DMS53 (cell line): ENCODE data around the gene UQCRH.
A peak's percentile ranks its signal among the peaks of the same experiment; 100 is the strongest.

Experiments used
- DNase-seq: peaks from one replicate; lab custom pipeline; 2025; lab: John Stamatoyannopoulos, UW

UQCRH gene

DNA sequence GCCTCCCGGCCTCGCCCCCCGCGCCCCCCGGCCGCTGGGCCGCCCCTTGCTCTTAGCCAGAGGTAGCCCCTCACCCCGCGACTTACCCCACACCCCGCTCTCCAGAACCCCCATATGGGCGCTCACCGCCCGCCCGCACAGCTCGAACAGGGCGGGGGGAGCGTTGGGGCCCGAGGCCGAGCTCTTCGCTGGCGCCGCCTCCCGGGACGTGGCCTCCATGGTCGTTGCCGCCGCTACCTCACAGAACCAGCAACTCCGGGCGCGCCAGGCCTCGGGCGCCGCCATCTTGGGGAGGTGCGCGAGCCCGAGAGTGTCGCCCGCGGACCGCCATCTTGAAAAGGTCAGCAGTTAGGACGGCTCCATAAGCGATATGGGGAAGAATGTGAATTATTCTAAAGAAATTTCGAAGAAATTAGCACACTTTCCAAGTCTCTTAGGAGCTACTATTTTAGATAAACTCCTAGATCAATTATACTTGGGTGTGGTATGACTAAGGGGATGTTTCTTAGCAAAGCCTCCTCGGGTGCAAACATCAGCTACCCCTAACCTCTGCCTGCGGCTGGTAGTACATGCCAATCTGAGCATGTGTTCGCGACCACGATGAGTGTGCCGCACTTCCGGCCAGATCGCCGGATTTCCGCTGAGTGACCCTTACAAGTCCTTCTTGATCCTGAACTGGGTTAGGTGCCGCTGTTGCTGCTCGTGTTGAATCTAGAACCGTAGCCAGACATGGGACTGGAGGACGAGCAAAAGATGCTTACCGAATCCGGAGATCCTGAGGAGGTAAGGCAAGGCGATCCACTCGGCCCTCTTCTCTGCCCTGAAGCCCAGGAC, at the start of gene UQCRH, which contains the start of gene LRRC41:
Gene UQCRH (plus strand): TSS at position 661 of the 834 bp plus-strand sequence. CDS start 69 bp downstream, at position 730.
Gene LRRC41 (minus strand): TSS at position 579 of the 834 bp plus-strand sequence. CDS start 294 bp downstream, at position 285.
- peak; percentile 99 for DNase-seq

DNA sequence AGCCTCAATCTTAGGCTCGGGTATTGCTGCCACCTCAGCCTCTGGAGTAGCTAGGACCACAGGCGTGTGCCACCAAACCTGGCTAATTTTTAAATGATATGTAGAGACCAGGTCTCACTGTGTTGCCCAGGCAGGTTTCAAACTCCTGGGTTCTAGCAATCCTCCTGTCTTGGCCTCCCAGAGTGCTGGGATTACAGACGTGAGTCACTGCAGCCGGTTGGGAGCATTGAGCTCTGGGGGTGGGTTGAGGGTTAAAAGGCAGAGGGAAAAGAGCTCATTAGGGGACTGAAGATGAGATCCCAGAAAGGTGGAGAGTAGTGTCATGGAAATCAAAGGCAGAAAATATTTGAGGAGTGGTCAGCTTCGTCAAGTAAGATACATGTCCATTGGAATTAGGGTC, 48.8 kb upstream of the UQCRH start:
- no peak for DNase-seq

DNA sequence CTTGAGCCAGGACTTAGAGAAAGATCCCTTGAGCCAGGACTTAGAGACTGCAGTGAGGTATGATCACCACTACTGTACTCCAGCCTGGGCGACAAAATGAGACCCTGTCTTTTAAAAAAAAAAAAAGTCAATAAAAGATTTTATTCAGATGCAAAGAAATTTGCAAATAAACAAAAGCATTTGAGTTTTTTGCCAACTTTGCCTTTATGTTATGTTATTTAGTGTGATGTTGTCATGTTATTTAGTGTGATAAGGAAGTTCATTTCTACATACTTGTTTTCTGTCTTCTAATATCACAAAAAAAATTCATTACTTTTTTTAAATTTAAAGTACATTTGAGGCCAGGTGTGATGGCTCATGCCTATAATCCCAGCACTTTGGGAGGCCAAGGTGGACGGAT, 47.0 kb upstream of the UQCRH start:
- no peak for DNase-seq

DNA sequence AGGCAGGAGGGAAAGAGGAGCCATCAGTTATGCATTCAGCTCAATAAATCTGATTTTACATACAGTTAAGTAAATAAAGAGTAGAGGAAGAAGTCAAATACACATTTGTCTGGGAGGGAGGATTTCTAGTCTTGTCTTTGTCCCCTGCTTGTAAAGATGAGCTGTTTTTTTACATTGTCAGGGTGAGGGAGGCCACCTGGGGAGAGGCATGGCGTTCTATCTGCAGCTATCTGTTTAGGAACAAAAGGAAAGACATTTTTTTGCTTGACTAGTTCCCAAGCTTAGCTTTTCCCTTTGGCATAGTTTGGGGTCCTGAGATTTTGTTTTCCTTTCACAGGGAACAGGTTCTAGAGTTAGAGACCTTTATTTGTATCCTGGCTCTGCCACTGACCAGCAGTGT, 41.0 kb upstream of the UQCRH start:
- no peak for DNase-seq

DNA sequence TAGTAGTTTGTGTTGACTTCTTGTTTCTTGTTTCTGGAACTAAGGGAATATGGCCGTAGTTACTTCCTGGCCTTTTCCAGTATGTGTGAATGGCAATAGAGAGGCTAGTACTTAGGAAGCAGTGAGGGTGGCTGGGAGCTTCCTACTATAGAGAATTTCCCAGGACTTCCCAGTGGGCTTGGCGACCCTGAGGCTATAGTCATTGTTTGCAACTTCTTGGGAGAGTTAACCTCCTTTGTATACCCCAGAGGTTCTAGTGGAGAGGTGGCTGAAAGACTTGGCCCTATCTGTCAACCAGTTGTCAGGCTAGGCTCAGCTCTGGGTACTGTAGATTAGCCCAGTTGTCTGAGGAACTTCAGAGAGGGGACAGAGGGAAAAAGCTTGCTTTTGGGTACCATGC, 40.4 kb upstream of the UQCRH start:
- DNase-seq: no peak

DNA sequence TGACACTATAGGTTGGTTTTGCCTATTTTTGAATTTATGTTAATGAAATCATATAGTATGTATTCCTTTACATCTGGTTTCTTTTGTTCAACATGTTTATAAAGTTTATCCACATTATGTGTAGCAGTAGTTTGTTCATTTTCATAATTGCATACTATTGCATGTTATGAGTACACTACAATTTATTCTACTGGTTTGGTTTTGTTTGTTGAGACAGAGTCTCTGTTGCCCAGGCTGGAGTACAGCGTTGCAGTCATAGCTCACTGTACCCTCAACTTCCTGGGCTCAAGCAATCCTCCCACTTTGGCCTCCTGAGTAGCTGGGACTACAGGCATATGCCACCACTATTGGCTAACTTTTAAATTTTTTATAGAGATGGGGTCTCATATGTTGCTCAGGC, 34.9 kb upstream of the UQCRH start:
- no peak for DNase-seq

DNA sequence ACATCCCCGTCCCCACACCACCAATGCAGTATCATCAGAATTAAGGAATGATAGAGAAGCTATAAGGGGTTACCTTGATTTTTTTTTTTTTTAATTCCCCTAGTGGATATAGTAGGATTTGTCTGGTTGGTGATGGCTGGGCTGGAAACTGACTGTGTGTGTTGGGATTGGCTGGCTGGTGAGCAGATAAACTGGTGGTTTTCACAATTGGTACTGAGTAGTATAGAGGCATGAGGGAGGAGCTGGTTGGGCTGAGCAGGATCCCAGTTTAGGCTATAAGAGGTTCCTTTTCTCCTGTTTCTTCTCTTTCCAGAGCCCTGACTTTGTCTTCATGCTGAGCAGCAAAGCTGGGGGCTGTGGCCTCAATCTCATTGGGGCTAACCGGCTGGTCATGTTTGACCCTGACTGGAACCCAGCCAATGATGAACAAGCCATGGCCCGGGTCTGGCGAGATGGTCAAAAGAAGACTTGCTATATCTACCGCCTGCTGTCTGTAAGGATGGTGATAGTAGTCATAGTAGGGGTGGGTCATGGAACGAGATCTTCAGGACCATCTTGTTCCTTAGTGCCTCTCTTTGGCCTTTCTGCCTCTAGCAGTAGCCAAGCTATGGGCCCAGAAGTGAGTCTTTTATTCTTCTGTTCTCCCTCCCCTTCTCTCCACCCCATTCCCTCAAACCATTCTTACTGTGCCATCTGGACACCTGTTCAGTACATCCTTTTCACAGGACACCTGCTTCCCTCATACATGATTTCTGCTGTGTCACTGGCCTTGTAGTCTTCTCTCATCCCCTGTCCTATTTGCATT, 29.1 kb upstream of the UQCRH start:
- DNase-seq: peak; percentile 76

DNA sequence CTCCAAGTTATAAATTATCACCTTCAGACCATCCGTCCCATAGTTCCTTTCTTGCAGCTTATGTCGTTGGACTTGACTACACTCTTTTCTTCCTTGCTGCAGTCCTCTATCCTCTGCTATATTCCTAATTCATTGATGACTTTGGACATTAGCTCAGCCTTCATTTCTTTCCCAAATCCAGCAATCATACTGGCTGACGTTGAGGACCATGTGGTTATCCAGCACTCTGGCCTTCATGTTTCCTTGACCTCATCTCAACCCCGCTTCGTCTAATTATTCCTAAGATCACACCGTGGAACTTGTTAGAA, 28.5 kb upstream of the UQCRH start:
- no peak for DNase-seq

DNA sequence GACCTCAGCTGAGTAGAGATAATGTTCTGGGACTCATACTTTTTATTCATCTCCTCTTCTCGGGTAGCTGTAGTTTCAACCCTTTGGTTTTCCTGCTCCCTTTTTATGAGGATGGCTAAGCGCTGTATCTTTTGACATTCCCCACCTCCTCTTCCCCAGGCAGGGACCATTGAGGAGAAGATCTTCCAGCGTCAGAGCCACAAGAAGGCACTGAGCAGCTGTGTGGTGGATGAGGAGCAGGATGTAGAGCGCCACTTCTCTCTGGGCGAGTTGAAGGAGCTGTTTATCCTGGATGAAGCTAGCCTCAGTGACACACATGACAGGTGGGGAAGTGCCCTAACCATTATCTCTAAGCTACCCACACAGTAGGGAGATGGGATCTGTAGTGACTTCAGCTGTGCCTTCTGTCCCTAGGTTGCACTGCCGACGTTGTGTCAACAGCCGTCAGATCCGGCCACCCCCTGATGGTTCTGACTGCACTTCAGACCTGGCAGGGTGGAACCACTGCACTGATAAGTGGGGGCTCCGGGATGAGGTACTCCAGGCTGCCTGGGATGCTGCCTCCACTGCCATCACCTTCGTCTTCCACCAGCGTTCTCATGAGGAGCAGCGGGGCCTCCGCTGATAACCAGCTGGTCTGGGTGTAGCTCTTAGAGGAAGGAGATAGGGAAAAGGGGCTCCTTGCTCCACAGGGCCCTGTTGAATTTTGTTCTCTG, 25.7 kb upstream of the UQCRH start:
- no peak for DNase-seq

DNA sequence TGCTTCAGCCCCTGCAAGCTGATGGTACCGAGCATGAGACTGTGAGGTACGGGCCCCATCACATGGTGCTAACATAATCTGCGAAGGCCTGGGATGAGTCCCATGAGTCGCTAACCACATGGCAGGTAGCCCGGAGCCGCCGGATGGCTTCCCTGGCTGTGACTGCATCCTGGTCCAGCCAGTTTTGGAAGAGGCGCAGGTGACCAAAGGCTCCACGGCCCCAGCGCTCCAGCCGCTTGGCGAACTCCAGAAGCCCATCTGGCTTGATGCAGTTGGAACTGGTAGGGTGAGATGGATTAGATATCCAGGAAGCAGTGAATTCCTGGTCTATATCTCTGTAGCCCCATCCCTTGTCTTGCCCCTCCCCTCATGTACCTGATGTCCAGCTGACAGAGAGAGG, 24.7 kb upstream of the UQCRH start:
- peak; percentile 41 for DNase-seq

DNA sequence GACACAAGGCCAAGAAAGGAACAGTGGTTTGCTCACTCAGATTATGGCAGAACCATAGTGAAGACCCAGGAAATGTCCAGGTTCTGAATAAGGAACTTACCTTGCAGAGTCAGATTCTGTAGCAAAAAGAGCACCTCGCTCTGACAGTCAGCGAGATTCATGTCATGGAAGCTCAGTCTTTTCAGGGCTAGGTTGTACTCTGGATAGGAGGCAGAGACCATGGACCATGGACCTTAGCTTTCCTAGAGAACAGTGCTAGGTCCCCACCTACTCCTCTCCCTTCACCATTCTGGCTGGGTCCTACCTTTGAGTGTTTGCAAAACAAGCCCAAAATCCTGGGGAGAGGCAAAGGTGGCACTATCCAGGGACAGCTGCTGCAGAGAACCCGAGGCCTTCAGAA, 23.4 kb upstream of the UQCRH start:
- no peak for DNase-seq

DNA sequence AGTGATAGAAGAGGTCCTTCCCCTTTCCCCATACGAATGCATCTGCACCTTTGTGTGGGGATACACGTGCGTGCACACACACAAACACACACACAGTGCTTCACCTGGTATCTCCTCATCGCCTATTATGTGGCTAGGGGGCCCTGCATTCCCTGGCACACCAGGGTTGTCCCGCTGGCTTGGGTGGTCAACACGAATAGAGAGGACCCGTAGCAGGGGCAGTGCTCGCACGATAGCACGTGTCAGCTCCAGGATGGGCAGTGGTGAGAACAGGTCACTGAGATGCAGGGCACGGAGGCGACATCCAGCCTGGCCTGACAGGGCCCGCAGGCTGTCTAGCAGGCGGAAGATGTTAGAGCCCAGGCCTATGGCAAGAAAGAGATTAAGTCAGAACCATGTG, 22.5 kb upstream of the UQCRH start:
- no peak for DNase-seq

DNA sequence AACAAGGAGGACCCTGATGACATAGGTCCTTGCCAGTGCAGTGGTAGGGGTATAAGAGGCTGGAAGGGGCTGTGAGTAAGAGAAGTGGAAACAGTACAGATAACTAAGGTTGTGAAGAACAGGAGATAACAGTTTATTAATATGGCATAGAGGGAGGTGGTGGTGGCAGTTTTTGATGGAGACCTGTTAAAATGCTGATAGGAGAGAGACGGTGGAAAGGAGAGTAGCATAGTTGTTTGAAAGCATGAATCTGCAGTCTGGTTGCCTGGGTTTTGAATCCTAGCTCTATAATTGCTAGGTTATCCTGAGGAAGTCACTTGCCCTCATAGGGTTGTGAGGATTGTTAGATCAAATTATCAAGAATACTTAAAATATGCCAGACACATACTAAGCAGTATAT, 19.4 kb upstream of the UQCRH start:
- no peak for DNase-seq

DNA sequence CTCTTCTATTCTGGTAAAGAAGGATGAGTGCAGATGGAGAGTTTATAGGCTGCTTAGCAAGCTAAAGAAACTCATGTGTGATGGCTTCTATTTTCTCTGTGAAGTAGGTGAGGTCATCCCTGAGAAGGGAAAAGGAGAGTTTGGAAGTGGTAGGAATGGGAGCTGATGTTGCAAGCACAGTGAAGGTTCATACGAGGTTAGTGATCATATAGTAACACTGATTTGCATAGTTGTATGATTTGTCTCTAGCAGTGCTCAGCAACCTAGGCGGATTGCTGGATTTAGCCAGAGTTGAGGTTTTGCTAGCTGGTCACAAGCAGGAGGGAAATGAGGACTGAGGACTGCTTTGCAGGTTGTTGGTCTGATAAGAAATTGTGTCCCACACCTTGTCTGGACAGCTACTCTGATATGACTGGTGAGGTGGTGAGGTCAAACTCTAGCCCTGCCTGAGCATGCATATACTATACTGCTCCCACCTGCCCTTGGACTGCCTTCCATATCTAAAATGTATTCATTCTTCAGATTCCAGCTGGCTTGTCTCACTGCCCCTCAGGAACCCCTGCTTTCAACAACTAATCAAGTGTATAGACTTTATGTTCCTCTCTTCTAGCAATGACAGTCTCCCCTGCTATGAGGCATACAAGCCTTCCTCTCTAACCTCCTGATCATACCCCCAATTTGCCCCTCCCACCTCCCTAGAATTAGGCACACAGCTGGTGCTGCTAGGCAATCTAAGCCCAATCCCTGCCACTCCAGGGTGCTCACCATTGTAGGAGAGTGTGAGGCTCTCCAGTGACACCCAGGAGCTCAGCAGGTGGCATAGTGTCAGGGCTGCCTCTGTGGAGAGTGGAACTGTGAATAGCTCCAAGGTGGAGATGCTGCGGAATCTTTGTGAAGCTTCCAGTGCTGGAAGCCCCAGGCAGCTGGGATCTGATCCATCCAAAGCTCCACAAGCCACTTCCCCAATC, 18.6 kb upstream of the UQCRH start:
- peak; percentile 66 for DNase-seq

DNA sequence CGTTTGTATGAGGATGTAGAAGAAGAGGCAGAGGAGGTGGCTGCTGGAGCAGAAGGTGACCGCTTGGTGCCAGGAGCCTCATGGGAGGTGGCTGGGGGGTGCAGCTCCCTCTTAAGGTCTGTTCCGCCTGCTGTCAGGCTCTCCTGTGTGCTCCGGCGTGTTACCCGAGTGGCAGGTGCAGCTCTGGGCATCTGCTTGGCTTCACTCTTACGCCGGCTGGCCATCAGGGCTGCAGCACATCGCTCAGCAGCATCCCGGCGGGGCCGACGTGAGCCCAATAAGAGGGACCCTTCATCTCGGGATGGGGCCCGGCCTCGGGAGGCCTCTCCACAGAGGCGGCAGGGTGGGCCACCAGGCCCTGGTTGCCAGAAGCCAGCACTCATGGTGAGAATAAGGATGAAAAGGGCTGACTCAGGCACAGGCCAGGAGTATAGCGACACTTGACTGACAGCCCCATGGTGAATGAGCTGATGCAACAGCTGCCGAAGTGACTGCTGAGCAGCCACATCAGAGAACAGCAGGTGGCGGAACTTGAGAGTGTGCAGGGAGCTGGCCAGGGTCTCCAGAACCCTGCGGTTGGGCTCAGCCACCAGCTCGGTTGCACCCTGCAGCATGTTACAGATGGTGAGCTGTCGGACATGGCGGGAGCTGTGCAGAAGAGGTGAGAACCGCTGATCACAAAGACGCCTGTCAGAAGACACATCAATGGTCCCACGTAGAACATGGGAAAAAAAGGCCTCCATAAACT, 17.6 kb upstream of the UQCRH start:
- peak; percentile 98 for DNase-seq

DNA sequence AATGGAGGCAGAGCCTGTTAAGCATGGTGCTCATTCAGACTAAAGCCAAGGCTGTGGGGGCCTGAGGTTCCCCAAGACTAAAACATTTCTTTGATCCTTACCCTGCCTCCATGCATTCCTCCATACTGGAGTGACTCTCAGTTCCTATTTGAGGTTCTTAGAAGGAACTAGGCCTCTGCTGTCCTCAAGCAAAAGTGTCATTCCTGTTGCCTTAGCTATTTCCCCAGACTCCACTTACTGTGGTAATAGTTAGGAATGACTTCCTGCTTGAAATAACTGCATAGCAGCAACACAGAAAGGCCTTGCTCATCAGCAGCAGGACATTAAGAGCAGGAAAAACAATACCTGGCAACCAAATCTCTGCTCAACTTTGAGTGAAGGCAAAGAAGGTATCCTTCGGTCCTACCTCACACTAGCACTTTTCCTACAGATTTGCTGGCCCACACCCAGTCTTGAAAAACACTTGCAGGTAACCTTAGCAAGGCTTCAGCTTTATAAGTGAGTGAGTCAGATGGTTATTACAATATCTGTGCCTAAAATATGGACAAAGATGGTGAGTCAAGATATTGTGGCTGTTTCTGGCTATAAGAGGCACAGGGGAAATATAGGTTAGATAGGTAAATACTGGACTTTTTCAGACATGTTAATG, 14.9 kb upstream of the UQCRH start:
- DNase-seq: peak; percentile 37

DNA sequence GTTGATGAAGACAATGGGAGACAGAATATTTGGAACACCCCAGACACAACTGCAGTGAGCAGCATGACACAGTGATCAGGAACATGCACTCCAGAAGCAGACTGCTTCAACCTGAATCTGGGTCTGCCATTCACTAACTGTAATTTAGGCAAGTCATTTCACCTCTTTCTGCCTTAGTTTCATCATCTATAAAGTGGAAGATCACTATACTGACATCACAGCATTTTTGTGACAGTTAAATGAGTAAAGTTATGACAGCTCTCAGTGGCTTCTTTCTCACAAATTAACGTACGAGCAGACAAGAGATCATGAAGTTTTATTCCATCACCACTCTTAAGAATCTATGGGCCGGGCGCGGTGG, 14.4 kb upstream of the UQCRH start:
- DNase-seq: no peak

DNA sequence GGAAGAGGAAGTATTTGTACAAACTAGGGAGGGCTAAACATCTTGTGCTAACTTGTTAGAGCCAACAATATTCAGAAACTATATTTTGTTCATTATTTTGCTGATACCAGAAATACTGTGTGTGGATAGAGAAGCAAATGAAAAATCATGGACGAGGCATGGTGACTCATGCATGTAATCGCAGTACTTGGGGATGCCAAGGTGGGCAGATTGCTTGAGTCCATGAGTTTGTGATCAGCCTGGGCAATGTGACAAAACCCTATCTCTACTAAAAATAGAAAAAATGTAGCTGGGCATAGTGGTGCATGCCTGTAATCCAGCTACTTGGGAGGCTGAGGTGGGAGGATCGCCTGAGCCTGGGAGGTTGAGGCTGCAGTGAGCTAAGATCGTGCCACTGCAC, 13.5 kb upstream of the UQCRH start:
- DNase-seq: no peak

DNA sequence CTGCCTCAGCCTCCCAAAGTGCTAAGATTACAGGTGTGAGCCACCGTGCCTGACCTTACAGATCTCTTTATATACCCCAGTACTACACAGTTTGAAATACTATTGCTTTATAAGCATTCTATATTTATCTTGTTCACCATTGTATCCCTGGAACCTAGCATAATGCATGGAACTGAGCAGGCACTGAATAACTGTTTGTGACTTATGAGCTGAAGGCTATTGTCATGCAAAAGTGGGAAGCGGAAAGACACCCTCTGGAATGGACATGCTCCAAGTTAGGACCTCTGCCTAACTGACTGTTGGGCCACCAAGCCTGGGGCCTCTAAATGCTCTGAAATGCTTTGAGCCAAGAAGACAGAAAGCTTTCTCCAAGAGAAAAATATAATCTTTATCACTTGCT, 8.2 kb upstream of the UQCRH start:
- no peak for DNase-seq

DNA sequence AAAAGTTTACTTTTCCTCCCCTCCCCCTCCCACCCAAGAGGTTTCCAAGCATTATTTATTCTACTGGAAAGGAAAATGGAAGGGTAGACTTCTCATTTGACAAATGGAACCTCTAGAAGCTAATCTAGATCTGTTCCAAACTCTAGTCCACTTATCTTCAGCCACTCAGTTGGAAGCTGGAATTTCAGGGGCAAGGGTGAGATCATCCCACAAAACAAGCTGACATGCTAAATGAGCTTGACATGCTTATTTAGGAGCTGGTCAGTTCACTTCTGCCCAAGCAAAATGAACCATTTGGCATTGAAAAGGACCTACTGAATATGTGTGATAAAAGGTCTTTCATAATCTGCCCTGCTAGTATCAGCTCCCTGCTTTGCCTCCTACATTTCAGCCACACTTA, 5.1 kb upstream of the UQCRH start:
- no peak for DNase-seq
